ENCODE results near the gene SLC40A1.
A peak's percentile ranks its signal among the peaks of the same experiment; 100 is the strongest.

SLC40A1 gene, protein sequence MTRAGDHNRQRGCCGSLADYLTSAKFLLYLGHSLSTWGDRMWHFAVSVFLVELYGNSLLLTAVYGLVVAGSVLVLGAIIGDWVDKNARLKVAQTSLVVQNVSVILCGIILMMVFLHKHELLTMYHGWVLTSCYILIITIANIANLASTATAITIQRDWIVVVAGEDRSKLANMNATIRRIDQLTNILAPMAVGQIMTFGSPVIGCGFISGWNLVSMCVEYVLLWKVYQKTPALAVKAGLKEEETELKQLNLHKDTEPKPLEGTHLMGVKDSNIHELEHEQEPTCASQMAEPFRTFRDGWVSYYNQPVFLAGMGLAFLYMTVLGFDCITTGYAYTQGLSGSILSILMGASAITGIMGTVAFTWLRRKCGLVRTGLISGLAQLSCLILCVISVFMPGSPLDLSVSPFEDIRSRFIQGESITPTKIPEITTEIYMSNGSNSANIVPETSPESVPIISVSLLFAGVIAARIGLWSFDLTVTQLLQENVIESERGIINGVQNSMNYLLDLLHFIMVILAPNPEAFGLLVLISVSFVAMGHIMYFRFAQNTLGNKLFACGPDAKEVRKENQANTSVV

DNA sequence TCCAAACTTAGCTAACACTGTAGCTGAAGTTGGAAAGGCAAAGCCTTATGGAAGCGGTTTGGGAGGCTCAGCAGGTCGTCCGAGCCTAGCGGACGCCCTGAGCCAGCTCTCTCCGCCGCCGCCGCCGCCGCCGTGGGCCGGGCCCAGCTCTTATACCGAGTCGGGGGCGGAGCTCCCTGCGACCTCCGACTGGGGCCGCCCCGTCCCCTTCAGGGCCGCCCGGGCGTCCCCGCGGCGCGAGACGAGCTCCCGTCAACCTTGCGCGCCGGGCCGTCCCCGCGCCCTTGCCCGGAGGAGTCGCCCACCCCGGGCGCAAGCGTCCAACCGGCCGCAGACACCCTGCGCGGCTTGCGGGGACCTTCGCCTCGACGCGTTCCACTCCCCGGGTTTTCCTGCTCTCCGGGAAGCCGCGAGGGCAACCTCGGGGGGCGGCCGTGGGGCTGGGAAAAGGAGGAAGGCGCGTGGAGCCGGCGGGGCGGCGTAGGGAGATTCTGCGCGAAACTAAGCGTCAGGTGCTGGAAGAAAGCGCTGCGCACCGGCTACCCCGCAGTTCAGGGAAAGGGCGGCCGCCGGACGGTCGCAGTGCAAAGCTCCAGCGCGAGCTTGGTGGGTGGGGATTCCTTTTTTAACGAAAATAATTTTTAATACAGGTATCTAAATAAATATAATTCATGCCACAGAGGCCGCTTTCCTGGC lies at the start of gene SLC40A1:
Gene SLC40A1 (minus strand): TSS at position 129 of the 696 bp plus-strand sequence. CDS start 326 bp downstream, outside the sequence.
- Mint-ChIP-seq H3K9me3 (no peaks in the 10 kb centered on the region), H3K27ac (peak within 1 kb of the TSS; percentile 49), H3K27me3 (ENCODE audit: low read depth) (peaks cover 49% of the 10 kb centered on the region), H3K4me3 (peak within 1 kb of the TSS; percentile 86), H3K4me1 (ENCODE audit: low read depth) (peaks cover 18% of the 10 kb centered on the region), H3K36me3 (ENCODE audit: low read depth) (peaks cover 4% of the 10 kb centered on the region)

DNA sequence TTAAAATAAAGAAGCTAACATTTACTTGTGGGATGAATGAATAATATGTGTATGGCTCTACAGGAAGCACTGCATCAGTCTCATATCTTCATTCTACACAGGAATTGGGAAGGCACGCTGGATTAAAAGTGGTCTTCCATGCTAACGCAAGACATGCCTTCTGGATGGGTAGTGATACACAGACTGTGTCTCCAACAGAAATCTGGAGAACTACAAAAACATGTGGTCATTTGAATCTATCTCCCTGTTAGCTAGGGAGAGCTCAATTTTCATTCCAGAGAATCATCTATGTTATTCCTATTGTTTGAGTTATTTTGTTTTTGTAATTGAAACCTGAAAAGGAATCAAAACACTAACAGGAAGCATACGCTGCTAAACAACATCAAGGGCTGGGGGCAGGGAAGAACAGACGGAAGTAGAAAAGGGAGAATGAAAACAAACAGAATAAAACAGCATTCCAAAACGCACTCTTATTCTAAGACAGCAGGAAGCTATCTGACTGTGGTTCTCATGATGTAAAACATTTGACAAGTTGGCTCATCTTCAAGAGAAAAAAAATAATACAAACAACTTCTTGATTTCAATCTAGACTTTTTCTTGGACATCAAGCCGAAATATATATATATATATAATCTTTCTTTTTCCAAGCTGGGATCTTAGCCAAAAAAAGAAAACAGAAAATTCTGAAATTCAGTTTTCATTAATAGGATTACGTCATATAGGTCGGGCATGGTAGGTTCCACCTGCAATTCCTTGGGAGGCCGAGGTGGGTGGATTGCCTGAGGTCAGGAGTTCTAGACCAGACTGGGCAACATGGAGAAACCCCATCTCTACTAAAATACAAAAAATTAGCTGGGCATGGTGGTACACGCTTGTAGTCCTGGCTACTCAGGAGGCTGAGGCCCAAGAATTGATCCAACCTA lies 49.2 kb upstream of the SLC40A1 start:
- Mint-ChIP-seq H3K4me3 (no peak overlapping the region), H3K36me3 (ENCODE audit: low read depth) (no peaks in the 10 kb centered on the region), H3K27ac (no peak overlapping the region), H3K27me3 (ENCODE audit: low read depth) (no peaks in the 10 kb centered on the region), H3K4me1 (ENCODE audit: low read depth) (peaks cover under 1% of the 10 kb centered on the region), H3K9me3 (no peaks in the 10 kb centered on the region)

DNA sequence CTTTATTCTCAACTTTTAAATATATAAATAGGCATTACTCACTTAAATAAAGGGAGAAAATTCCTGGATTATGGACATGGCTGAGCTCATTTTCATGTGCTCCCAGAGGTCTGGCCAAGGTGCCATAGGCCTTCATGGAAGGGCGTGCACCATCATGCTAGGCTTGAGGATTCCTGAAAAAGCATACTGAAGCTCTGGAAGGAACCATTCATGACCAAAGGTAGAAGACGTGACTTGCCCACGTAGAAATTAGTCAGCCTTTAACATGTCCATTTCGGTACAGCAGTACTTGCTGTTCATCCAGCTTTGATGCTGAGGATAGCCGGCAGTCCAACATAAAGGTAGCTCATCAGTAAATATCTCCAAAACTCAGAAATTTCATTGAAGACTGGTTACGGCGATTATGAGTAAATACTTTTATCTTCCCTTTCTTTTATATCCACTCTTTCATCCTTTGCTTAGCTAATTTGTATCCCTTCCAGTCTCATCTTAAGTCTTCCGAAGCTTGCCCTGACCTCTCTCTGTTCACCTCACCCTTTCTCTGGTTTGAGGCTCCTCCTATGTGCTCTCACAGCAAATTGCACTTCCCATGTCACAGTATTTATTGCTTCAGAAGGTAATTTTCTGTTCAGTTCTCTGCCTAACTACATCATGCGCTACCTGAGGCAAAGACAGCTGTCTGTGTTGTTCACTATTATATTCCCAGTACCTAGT lies 48.4 kb upstream of the SLC40A1 start:
- Mint-ChIP-seq H3K9me3 (no peaks in the 10 kb centered on the region), H3K36me3 (ENCODE audit: low read depth) (no peaks in the 10 kb centered on the region), H3K4me1 (ENCODE audit: low read depth) (peaks cover 6% of the 10 kb centered on the region), H3K27ac (no peak overlapping the region), H3K4me3 (no peak overlapping the region), H3K27me3 (ENCODE audit: low read depth) (no peaks in the 10 kb centered on the region)

DNA sequence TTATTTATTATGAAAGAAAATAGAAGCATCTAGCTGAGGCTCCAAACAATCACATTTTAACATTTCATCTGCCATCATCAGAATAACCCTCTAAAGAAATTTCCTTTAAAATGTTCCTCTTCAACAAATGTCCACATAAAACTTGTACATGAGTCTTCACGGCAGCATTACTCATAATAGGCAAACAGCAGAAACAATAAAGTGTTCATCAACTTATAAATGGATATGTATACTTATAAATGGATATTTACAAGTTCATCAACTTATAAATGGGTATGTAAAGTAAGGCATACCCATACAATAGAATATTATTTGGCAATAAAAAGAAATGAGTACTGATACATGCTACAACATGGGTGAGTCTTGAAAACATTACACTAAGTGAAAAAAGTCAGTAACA lies 47.2 kb upstream of the SLC40A1 start:
- Mint-ChIP-seq H3K27ac (no peak overlapping the region), H3K4me1 (ENCODE audit: low read depth) (peaks cover 6% of the 10 kb centered on the region), H3K4me3 (no peak overlapping the region), H3K27me3 (ENCODE audit: low read depth) (no peaks in the 10 kb centered on the region), H3K36me3 (ENCODE audit: low read depth) (no peaks in the 10 kb centered on the region), H3K9me3 (no peaks in the 10 kb centered on the region)

DNA sequence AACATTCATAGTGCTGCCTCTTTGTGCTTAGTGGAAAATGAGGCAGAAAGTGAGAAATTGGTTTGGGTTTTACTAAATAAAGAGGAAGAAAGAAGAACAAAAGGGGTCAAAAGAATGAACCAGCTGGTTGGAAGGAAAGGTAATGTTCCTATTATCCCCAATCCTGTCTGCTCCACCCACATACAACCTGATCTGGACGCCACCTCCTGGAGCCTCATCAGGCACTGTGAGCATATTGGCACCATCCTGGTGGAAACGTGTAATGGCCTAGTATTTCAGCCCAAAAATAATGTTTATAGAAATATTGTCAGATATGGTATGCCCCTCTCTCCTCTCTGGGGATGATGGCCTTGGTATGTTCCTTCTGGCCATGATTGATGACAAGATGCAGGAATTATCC lies 45.0 kb upstream of the SLC40A1 start:
- no peaks in the 10 kb centered on the region for H3K27me3 Mint-ChIP-seq (ENCODE audit: low read depth)
- H3K4me3 Mint-ChIP-seq = no peak overlapping the region
- H3K9me3 Mint-ChIP-seq = no peaks in the 10 kb centered on the region
- H3K36me3 Mint-ChIP-seq (ENCODE audit: low read depth) = no peaks in the 10 kb centered on the region
- H3K27ac Mint-ChIP-seq = no peak overlapping the region
- H3K4me1 Mint-ChIP-seq (ENCODE audit: low read depth) = peaks cover 6% of the 10 kb centered on the region

DNA sequence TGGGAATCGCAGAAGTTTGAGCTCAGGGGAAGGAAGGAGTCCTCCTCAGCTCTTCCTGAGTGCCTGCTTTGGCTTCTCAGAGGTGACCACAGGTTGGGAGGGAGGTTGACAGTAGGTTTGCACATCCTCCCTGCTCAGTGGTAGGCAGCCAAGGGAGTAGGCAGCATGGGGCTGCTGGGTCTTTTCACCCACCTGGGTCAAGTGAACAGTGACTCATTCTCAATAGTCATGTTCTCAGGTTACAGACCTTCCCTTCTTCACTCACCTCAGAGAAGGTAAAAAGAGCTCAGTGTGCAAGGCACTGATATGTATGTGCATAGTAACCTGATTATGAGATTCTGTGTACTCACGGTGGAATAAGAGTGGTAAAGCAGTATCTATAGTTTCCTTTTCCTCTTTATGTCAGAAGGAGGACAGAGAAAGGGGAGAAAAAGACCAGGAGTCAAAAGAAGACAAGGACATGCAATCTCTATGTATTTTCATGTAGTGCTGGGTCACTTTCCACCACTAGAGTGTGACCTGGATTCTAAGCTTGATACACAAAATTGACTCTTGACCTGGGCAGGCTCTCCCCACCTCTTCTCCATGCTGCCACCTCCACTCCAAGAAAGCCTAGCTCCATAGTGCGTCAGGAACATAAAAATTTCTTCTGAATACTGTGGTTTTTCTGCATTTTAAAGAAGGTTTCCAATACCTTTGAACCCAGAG lies 44.2 kb upstream of the SLC40A1 start:
- Mint-ChIP-seq H3K36me3 (ENCODE audit: low read depth) (no peaks in the 10 kb centered on the region), H3K4me1 (ENCODE audit: low read depth) (peaks cover 6% of the 10 kb centered on the region), H3K9me3 (no peaks in the 10 kb centered on the region), H3K4me3 (no peak overlapping the region), H3K27ac (no peak overlapping the region), H3K27me3 (ENCODE audit: low read depth) (no peaks in the 10 kb centered on the region)

DNA sequence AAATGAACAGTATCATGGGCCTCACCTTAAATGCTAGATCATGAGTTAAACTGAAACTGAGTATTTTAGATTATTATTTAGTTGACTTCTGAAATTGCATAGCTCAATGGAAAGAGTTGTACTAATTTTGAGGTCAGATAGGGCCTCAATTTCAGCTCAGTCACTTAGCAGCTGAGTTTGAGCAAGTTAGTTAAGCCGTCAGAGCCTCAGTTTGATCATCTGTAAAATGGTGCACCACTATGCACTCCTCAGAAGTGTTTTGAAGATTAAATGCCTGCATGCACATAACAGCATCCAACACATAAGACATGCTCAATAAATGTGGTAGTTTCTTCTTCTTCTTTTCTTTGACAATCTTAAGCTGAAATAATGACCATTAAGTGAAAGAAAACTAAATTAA lies 42.5 kb upstream of the SLC40A1 start:
- no peak overlapping the region for H3K27ac Mint-ChIP-seq
- H3K4me1 Mint-ChIP-seq (ENCODE audit: low read depth) = peaks cover 6% of the 10 kb centered on the region
- H3K9me3 Mint-ChIP-seq = no peaks in the 10 kb centered on the region
- no peak overlapping the region for H3K4me3 Mint-ChIP-seq
- H3K27me3 Mint-ChIP-seq (ENCODE audit: low read depth) = no peaks in the 10 kb centered on the region
- no peaks in the 10 kb centered on the region for H3K36me3 Mint-ChIP-seq (ENCODE audit: low read depth)

DNA sequence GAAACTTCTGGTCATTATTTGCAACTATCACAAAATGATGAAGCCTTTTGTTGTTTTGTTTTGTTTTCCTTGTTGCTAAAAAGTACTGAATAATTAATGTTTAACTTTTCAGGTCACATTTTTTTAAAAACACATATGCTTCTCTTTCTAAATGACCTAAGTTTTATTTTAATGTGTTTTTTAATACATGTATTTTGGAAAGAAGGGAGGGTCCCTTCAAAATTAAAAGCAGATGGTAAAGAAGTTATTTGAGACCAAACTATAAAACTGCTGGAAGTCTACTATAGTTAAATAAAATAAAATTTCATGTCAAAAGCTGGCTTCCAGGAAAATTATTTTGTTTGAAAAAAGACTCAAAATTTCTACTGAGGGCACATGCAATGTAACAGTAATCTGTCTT lies 41.2 kb upstream of the SLC40A1 start:
- no peak overlapping the region for H3K4me3 Mint-ChIP-seq
- H3K9me3 Mint-ChIP-seq = no peaks in the 10 kb centered on the region
- peaks cover 6% of the 10 kb centered on the region for H3K4me1 Mint-ChIP-seq (ENCODE audit: low read depth)
- no peak overlapping the region for H3K27ac Mint-ChIP-seq
- no peaks in the 10 kb centered on the region for H3K36me3 Mint-ChIP-seq (ENCODE audit: low read depth)
- H3K27me3 Mint-ChIP-seq (ENCODE audit: low read depth) = no peaks in the 10 kb centered on the region

DNA sequence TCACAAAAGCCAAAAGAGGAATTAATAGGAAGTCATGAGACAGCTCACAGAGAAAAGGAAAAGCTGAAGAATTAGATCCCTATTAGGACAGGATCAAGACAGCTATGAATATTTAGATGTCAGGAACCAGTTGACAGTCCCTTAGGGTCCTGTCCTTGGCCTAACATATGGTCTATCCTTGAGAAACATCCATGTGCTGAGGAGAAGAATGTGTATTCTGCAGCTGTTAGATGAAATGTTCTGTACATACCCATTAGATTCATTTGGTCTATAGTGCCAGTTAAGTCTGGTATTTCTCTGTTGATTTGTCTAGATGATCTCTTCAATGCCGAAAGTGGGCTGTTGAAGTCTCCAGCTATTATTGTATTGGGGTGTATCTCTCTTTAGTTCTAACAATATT lies 37.6 kb upstream of the SLC40A1 start:
- Mint-ChIP-seq H3K27me3 (ENCODE audit: low read depth) (no peaks in the 10 kb centered on the region), H3K4me3 (no peak overlapping the region), H3K36me3 (ENCODE audit: low read depth) (no peaks in the 10 kb centered on the region), H3K9me3 (no peaks in the 10 kb centered on the region), H3K4me1 (ENCODE audit: low read depth) (peaks cover 1% of the 10 kb centered on the region), H3K27ac (no peak overlapping the region)

DNA sequence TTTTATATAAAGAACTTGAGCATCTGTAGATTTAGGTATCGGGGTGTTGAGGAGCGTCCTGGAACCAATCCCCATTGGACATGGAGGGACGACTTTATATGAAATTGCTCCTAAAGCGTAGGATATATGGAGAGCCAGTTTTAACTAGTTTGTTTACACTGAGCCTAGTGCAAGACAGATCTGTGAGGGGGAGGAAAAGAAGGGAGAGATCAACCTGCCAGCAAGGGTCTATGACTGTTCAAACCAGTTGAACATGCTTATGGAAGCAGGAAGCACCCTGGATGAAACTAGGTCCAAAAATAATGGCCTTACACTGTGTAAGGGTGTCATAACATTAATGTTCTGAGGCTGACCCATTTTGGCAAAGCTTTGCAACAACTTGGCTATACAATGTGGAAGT lies 34.0 kb upstream of the SLC40A1 start:
- Mint-ChIP-seq H3K4me3 (no peak overlapping the region), H3K9me3 (no peaks in the 10 kb centered on the region), H3K4me1 (ENCODE audit: low read depth) (peaks cover 3% of the 10 kb centered on the region), H3K27ac (no peak overlapping the region), H3K27me3 (ENCODE audit: low read depth) (no peaks in the 10 kb centered on the region), H3K36me3 (ENCODE audit: low read depth) (no peaks in the 10 kb centered on the region)

DNA sequence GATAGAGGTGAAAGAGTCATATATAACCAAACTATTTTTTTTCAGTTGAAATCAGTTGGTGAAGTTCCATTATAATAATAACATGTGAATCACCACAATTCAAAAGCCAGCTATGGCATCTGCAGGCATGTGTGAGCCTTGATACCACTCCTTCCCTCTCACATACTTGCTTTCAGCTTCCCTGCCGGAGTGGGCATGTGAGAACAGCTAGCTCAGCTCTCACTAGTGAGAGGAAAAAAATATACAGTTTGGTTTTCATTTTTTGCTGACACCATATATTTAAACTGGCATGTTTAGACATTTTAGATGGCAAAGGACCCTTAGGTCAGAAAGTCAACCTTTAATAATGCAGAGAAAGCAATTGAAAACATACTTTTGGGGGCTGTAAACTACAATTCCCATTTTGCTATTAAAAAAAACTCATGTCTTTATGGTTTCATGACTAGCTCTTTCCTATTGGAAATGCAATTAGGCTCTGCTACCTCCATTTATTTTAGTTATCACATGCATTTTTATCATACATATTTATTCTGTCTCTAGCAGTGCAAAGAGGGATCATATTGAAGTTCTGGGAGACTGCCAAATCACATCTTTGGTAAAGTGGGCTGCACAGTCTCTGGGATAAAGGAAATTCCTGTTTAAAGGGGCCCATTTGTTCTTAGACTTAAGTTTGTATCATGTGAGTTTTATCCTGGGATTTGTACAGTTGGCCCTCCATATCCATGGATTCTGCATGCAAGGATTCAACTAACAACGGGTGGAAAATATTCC lies 33.2 kb upstream of the SLC40A1 start:
- Mint-ChIP-seq H3K4me1 (ENCODE audit: low read depth) (peaks cover 3% of the 10 kb centered on the region), H3K27me3 (ENCODE audit: low read depth) (no peaks in the 10 kb centered on the region), H3K4me3 (no peak overlapping the region), H3K27ac (no peak overlapping the region), H3K36me3 (ENCODE audit: low read depth) (no peaks in the 10 kb centered on the region), H3K9me3 (no peaks in the 10 kb centered on the region)

DNA sequence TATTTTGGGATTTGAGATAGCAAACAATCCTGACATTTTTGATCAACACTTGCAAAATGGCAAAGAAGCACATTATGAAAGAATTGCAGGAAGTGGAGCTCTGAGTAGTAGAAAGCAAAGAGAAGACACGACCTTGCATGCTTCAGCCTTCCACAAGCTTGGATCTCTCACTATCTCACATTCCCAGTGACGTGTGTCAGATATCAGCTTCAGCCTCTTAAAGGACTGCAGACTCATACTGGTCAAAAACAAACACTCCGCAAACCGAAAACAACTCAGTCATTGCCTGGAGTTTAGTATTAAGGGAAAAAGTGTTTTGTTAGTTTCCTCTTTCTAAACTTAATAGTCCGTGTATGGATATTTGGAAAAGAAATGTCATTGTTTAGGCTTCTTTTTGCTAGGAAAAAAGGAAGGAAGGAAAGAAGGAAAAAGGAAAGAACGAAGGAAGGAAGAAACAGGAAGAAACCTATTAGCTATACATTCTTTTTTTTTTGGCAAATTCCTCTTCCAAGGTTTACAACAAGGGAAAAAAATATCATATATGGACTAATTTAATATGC lies 32.6 kb upstream of the SLC40A1 start:
- no peak overlapping the region for H3K4me3 Mint-ChIP-seq
- H3K36me3 Mint-ChIP-seq (ENCODE audit: low read depth) = no peaks in the 10 kb centered on the region
- H3K27ac Mint-ChIP-seq = no peak overlapping the region
- H3K9me3 Mint-ChIP-seq = no peaks in the 10 kb centered on the region
- no peaks in the 10 kb centered on the region for H3K27me3 Mint-ChIP-seq (ENCODE audit: low read depth)
- peaks cover 3% of the 10 kb centered on the region for H3K4me1 Mint-ChIP-seq (ENCODE audit: low read depth)
